ENCODE measurements around the gene RER1.
A peak's percentile ranks its signal among the peaks of the same experiment; 100 is the strongest.

Gene RER1, protein sequence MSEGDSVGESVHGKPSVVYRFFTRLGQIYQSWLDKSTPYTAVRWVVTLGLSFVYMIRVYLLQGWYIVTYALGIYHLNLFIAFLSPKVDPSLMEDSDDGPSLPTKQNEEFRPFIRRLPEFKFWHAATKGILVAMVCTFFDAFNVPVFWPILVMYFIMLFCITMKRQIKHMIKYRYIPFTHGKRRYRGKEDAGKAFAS

DNA sequence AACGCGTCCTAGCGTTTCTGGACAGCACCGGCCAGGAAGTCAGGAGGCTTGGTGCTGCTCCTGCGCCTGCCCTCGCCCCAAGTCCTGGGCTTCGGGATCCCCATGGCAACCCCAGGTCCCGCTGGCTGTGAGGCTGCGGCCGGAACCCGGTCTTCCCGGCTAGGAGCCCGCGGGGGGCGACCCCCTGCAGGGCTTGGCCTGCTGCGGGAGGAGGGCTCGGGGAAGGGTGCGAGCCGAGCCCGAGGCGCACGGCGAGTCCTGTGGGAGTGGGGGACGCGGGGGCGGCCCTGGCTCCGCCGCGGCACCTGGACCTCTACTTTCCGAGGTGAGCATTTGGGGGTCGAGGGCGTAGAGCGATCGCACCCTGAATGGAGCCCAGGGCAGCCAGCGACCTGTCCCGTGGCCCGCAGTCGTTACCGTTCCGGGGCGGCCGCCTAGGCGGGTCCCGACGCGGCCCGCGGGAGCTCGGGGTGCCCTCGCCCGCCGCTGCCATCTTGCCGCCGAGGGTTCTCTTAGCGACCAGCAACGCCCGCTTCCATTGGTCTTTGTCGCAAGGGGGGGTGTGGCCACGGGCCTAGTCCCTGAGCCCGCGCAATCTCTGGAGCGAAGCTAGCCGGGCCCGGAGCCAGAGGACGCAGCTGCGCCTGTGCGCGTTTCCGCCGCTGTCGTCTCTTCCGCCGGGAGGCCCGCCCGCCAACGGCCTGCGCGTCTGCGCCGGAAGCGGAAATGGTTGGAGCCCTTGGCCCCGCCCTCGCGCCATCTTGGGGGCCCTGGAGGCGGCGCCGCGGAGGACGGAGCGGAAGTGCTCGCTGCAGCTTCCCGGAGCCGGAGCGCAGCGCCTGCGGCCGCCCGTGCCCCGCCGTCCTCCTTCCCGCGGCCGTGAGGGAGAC is at the start of gene RER1, which contains the start of gene MORN1:
Gene RER1, plus strand, starts transcription at position 801 of the 890 bp plus-strand sequence. CDS start 3,950 bp downstream, outside the sequence.
Gene MORN1, minus strand, starts transcription at position 514 of the 890 bp plus-strand sequence. Its CDS starts 21 bp downstream, at position 493.
- peak; percentile 89 for DNase-seq (ENCODE audit: low read depth)

DNA sequence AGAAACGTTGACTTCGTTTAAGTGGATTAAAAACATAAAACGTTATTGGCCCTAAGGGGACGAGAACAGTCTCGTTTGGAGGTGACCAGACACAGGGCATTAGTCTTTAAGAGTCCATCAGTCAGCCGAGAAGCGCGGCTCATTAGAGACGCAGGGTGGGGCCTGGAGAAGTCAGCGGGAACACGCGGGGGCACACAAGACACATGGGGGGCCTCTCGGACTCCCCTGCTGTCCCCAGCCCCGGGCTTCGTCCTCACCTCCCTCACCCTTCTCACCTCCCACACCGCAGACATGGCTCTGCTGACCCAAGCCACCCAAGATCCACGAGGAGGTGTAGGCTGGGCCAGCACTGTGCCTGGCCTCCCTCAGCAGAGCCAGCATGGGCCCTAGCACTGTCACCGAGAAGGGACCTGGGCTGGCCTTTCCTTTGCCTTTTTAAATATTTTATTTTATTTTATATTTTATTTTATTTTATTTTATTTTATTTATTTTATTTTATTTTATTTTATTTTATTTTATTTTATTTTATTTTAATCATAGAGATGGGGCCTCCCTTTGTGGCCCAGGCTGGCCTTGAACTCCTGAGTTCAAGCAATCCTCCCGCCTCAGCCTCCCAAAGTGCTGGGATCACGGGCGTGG is 49.1 kb upstream of the RER1 start:
- no peak for DNase-seq (ENCODE audit: low read depth)

DNA sequence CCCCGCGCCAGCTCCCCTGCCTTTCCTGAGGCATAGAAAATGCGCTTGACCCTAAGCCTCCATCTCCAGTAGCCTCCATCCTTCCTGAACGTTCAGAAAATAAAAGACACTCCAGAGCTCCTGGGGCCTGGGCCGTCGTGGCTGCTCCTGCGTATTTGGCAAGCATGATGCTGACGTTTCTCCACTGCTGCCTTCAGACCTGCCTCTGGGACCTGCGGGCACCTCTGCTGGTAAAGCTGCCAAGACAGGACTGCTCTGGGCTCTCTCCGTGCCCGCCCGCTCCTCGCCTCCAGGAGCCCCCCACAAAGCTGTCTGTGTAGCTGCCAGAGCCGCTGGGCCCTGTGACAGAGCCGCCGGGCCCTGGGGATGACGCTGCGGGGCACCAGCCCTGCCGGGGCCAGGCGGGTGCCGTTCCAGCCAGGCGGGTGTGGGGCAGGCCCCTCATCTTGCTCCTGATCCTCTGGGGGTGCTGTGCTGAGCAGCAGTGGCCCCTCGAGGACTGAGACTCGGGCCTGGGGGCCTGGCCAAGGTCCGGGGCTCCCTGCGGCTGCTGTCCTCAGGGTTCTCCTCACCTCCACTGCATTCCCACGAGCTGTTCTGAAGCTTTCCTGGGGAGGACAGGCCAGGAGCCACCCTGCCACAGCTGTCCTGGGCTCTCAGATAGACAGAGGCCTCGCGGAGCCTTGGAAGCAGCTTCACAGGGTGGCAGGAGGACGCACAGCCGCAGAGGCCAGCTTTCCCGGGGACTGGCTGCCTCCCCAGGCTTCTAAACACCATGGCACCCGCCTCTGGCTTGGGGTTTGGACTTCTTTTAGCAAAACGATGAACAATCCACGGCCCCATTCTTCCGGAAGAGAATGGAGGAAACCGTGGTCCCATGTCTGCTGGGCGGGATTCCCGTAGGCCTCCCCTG is 48.4 kb upstream of the RER1 start:
- no peak for DNase-seq (ENCODE audit: low read depth)

DNA sequence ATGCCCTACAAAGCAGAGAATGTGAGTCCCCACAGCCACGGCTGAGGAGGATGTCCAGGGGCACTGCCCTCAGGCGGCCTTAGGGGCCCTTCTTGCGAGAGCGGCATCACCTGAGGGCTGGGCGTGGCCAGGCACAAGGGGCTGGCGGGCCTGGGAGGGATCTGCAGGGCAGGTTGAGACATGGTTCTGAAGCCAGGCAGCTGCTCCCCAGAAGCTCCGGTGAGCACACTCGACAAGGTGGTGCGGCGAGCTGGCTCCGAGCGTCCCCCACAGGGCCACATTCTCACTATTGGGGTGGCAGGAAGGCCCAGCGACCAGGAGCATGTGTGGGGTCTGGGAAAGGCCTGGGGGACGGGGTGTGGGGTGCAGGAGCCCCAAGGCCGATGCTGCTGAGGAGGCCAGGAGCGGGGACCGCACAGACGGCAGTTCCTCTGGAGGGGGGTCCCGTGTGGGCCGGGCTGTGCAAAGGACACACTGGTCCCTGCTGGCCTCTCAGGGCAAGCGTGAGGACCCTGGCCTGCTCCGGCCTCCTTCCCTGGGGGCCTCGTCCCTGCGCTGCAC is 47.4 kb upstream of the RER1 start:
- DNase-seq (ENCODE audit: low read depth): no peak

DNA sequence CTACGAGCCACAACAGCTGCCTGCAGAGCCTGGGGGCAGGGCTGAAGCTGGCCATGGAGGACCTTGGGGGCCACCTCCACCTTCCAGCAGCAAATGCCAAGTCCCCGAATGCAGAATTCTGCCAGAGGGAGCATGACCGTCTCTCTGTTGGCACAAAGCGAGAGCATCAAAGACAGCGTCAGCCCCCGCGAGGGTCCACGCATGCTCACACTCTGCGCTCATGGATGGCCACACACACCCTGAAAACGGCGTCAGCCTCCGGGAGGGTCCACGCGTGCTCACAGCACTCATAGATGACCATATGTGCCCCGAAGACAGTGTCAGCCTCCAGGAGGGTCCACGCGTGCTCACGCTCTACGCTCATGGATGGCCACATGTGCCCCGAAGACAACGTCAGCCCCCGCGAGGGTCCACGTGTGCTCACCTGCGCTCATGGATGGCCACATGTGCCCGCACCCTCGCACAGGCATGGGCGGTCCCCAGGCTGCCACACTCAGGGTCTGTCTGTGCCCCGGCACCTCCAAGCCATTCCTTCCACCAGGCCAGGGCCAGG is 46.8 kb upstream of the RER1 start:
- DNase-seq (ENCODE audit: low read depth): no peak

DNA sequence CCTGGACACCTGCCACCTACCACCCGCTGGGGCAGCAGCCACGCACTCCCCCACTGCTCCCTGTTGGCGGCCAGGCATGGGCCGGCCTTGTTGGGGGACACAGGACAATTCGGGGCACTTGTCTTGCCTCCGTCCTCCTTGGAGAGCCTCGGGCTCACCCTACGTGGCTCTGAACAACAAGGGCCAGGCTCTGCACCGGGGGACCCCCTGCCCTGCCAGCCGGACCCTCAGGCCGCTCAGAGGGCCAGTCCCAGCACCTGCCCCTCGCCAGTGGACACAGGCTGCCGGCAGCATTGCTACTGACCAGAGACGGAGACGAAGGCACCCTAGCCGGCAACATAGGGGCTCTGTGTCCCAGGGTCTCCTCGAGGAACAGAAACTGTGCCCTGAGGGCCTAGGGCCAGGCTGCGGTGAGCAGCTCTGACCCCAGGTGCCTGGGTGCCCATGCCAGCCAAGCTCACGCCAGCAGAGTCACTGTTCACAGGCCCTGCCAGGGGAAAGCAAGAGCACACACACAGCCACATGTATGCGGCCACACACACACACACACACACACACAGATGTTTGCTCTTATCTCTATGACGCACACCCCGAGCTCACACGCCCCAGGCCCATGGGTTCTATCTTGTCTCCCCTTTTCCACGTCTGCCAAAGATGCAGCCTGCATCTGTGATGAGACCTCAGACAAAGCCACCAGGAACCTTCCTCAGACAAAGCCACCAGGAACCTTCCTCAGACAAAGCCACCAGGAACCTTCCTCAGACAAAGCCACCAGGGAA is 46.2 kb upstream of the RER1 start:
- no peak for DNase-seq (ENCODE audit: low read depth)

DNA sequence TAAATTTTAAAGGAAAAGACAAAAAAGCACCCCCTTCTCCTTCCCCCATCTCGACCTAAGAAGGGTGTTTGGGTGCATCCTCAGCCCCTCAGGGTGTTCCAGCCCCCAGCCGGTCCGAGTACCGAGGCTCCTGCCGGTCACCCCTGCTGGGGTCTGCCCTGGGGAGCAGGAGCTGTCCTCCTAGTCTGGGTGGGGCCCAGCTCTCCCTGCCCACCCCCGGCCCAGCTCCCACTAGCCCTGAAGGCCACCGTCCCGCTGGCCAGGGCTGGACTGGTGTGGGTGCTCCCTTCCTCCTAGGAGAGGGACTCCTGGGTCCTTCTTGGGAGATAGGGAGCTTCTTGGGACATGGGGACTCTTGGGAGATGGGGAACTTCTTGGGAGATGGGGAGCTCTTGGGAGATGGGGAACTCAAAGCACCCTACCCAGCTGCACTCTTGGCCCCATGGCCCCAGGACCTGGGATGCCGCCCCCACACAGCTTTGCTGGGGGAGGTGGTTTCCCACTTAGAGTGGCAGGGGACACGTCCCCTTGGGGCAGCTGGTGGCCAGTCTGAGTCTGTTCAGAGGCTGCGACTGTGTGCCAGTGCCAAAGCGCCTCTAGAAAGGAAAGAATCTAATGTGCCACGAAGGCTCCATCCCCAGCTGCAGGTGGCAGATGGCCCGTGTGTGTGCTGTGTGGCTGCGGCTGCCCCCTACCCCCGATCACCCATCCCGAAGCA is 44.8 kb upstream of the RER1 start:
- DNase-seq (ENCODE audit: low read depth): no peak

DNA sequence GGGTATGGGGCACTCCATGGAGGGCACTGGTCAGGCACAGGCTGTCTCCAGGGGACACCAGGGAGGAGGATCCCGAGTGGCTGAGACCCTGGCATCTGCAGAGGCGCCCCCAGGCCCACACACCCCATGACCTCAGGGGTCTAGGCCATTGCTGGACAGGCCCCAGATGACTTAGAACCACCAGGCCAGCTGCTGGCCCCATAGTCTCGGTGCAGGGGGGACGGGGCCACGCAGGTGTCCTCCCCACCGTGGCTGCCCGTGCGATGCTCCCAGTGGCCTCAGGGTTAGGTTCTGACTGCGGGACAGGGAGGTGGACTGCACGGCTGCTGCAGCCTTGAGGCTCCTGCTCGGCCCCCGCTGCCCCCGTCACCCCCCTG is 44.2 kb upstream of the RER1 start:
- DNase-seq (ENCODE audit: low read depth): no peak

DNA sequence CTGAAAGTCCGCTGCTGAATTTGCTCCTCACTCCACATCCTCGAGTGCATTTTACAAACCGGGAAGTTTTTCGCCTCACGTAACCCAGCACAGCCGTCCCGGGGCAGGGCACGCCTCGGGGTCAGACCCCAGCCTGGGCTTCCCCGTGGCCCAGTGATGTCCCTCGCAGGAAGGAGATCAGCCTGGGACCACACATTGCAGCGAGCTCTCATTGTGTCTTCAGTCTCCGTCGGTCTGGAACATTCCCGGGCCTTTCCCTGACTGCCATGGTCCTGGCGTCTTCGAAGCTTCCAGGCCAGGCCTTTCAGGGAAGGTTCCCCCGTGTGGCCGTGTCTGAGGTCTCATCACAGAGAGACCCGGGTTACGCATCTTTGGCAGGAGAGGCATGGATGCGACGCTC is 43.7 kb upstream of the RER1 start:
- no peak for DNase-seq (ENCODE audit: low read depth)

DNA sequence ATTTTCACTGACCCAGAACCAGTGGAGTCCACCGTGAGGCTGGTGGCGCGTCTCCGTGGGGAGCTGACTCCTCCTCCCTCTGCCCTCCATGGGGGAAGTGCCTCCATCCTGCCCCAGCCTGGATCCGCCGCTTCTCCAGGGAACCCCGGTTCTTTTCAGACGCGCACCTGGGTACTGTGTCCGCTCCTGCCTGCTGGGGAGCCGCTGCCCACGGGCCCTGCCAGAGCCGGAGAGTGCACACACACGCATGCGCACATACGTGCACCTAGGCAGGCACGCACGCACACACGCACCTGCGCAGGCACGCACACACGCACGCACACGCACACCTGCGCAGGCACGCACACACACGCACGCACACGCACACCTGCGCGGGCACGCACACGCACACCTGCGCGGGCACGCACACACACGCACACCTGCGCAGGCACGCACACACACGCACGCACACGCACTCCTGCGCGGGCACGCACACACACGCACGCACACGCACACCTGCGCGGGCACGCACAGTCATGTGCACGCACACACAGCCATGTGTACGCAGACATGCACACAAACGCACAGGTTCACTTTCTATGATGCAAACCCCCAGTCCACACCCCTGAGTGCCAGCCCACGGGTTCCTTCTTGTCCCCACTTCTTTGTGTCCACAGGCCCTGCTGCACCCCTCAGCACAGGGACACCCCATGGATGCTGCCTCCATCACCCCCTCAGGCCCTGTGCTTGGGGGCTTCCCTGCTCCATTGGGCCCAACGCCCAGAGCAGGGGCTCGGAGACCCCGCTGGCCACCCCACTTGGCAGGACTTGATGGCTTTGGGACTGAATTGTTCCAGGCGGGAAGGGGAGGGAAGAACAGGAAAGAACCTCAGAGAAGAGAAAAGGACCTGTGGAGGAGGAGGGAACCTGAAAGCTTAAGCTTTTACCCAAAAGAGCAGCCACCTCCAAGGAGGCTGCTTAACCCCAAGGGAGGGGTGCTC is 43.0 kb upstream of the RER1 start:
- DNase-seq (ENCODE audit: low read depth): no peak

DNA sequence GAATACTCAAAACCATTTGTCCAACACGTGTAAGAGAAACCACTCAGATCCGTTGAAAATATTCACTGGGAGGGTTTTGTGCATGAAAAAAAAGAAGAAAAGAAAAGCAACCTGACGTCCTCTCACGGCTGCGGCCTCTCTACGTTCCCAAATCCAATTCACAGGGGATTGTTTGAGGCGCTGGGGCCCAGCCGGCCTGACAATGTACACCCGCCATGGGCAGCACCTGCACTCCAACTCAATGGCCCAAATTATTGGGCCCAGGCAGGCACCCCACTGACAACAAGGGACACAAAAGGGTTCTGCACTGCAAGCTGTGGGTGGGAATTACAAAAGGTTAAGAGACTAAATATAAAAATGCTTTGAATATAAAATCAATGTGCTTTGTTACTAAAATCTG is 41.8 kb upstream of the RER1 start:
- DNase-seq (ENCODE audit: low read depth): no peak

DNA sequence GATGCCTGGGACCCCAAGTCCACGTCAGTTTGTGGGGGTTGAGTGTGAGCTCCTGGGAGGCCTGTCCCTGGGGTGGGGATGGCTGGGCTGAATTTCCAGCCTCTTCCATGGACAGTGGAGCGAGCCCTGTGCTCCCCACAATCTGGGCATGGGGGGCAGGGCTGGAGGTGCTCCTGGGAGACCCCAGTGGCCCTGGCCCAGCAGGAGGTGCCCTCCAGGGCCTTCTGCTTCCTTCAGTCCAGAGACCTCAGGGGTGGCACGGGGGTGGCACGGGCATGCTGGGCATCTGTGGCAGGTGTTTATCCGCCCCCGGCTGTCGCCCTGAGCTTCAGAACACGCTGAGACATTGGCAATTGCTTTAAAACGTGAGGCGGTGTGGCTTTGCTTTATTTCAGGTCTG is 41.1 kb upstream of the RER1 start:
- no peak for DNase-seq (ENCODE audit: low read depth)

DNA sequence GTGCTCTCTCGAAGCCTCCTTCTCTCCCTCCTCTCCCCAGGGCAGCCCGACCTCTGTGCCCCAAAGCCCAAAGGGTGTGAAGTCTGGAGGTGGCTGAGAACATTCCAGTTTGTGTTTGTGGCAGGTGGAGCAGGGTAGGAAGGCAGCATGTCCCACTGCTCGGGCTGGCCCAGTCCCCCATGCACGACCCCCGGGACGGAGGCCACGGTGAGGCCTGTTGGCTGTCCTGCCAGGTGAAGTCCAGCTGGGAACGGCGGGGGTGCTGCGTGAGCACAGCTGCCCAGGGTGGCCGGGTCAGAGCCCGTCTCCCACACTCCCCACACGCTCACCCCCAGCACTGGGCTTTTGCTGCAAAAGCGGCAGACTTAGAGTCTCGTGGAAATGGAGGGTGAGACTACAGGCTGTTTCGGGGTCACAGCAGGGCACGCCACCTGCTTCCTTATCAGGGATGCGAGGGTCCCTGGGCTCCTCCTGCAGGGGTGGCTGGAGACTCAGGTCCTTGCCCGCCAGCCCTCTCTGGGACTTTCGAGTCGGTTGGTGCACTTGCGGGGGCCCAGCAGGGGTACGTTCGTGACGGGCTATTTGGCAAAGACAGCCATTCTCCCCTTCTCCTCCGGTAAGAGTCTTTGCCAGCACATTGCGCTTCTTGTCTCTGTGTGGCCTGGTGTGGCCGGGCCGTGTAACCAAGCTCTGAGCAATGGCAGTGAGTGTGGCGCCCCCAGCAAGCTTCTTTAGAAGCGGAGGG is 40.6 kb upstream of the RER1 start:
- no peak for DNase-seq (ENCODE audit: low read depth)

DNA sequence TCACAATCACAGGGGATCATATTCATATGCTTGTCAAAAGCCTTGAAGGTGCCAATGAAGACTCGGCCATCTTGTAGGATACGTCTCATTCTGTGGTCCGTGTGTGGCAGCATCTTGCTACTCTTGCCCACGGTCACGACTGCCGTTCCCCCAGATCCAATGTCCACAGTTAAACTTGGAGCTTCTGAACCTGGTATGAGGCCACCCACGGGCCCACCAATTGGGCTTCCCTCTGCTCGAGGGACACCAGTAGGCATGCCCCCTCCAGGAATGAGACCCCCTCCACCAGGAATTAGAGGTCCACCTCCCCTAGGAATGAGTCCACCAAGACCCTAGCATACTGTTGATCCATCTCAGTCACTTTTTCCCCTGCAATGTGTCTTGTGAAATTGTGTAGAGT is 39.9 kb upstream of the RER1 start:
- DNase-seq (ENCODE audit: low read depth): no peak

DNA sequence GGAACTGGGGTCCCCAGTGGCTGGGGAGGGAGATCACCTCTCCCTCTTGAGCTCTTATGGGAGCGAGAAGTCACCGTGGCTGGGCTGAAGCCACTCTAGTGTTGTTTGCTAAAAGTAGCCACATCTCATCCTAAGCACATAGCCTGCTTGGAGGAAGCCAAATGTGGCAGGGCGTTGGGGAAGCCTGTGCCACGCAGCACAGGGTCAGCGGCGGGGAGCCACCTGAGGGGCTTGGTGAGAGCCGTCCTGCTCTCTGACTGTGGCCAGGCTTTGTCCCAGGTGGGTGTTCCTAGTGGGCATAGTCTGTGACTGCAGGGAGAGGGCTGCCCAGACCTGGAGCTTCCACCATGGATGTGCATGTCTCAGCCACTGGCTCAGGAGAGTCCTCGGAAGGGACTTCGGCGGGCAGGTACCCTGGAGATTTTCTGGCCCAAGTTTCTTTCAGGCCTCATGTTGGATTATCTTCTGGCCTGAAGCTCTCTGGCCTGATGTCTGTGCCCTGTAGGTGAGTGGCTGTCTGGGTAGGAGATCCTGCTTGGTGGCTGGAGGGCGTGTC is 39.2 kb upstream of the RER1 start:
- DNase-seq (ENCODE audit: low read depth): no peak

DNA sequence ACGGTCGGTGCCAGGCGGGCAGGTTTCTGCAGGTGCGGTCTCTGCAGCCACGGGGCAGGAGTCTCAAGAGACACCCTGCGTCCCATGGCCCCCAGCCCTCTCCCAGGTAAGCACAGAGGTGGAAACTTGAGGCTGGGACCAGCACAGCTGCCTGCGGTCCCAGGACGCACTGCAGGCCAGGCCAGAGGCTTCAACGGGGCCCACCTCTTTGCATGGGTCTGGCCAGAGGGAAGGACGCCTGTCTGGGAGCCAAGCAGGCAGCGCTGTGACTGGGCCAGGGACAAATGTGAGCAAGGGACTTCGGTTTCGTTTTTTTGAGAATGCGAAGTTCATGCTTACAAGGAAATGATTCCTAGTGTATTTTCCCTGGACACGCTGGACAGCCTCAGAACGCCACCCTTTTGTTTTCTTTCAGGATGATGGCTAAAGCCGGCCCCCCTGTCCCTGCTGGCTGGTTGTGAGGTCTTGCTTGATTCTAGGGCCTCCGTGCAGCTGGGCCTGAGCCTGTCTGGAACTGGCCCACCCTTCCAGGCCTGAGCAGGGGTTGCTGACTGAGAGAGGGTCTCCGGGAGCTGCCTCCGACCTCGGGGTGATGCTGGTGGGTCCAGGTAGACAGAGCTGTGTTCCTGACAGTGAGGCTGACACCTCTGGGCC is 38.6 kb upstream of the RER1 start:
- DNase-seq (ENCODE audit: low read depth): no peak
